HUDEP-2 (cell line): Measurements from ENCODE around the gene SLMAP.

Experiments used
- DNase-seq, 76 experiments: peaks; one replicate each; lab custom pipeline; 2025; ENCODE audit not compliant: unreplicated experiment in 76 of 76; lab: John Stamatoyannopoulos, UW

SLMAP gene

GRCh38 chr3:57820479-57820878, 64.4 kb downstream of the SLMAP start:
- peak in 3 of 76 experiments; percentile 4 to 8 (median 6) for DNase-seq

- no peak for DNase-seq
These were observed 65.7 kb downstream of the SLMAP start for GRCh38 chr3:57821765-57822164.

GRCh38 chr3:57822686-57823085, 66.6 kb downstream of the SLMAP start:
- DNase-seq, result no peak

- DNase-seq, result no peak
These were observed 69.0 kb downstream of the SLMAP start for GRCh38 chr3:57825116-57825515.

GRCh38 chr3:57826245-57826951, 70.3 kb downstream of the SLMAP start:
- no peak for DNase-seq

- no peak for DNase-seq
These were observed 71.0 kb downstream of the SLMAP start for GRCh38 chr3:57826952-57827723.

GRCh38 chr3:57827757-57828156, 71.6 kb downstream of the SLMAP start:
- DNase-seq, result no peak

GRCh38 chr3:57832486-57832885, 76.4 kb downstream of the SLMAP start:
- DNase-seq, result no peak

- DNase-seq, result no peak
These were observed 76.8 kb downstream of the SLMAP start for GRCh38 chr3:57832900-57833313.

GRCh38 chr3:57833763-57834162, 77.7 kb downstream of the SLMAP start:
- DNase-seq, result no peak

GRCh38 chr3:57837686-57838085, 81.6 kb downstream of the SLMAP start:
- no peak for DNase-seq

GRCh38 chr3:57838627-57839026, 82.5 kb downstream of the SLMAP start:
- DNase-seq, result no peak

GRCh38 chr3:57840473-57840872, 84.4 kb downstream of the SLMAP start:
- DNase-seq, result no peak

GRCh38 chr3:57841818-57842217, 85.7 kb downstream of the SLMAP start:
- no peak for DNase-seq

- DNase-seq, result no peak
These were observed 92.1 kb downstream of the SLMAP start for GRCh38 chr3:57848177-57848738.

GRCh38 chr3:57851304-57851703, 95.2 kb downstream of the SLMAP start:
- DNase-seq, result no peak

GRCh38 chr3:57852896-57853295, 96.8 kb downstream of the SLMAP start:
- peak in 1 of 76 experiments; percentile 2 for DNase-seq

GRCh38 chr3:57855281-57855680, 99.2 kb downstream of the SLMAP start:
- no peak for DNase-seq

- no peak for DNase-seq
These were observed 99.8 kb downstream of the SLMAP start for GRCh38 chr3:57855943-57856342.

GRCh38 chr3:57856675-57857074, 100.6 kb downstream of the SLMAP start:
- DNase-seq, result peak in 5 of 76 experiments; percentile 2 to 21 (median 8)

- no peak for DNase-seq
These were observed 106.8 kb downstream of the SLMAP start for GRCh38 chr3:57862894-57863293.

- DNase-seq, result no peak
These were observed 107.3 kb downstream of the SLMAP start for GRCh38 chr3:57863380-57863779.
